Left lobe of liver (tissue), 2 donors: ENCODE measurements around the gene TLR4. TPM values are rescaled to one million over a fixed set of nuclear protein-coding genes. Genes with fewer than 3 reads are reported as not detected.

Experiments used
- ATAC-seq: fragments of 200-7000 bp; cut with Tn5 transposase; one replicate; pipeline ENCODE4 v1.9.1; 2020; ENCODE audit warnings: mild to moderate bottlenecking, moderate library complexity
- DNase-seq: peaks from one replicate; pipeline ENCODE4 v3.0.0-alpha.2; 2020; ENCODE audit warnings: low spot score
- total RNA-seq: library from RNA; stranded (reverse); gene quantifications from one replicate; pipeline ENCODE4 v1.2.1, GENCODE V29; 2021
- donor health status: DM: no; HTN: no; CAD: no; lungs with moderate emphysema.
- donor health status: DM: no; HTN: yes; CAD: no.

Gene TLR4
- total RNA-seq, 1 donor from 2014 or later = 5.3 TPM

GRCh38 chr9:117742131-117742530 lies 37.9 kb downstream of the TLR4 start:
- DNase-seq (no peak), ATAC-seq (no peak)

DNA sequence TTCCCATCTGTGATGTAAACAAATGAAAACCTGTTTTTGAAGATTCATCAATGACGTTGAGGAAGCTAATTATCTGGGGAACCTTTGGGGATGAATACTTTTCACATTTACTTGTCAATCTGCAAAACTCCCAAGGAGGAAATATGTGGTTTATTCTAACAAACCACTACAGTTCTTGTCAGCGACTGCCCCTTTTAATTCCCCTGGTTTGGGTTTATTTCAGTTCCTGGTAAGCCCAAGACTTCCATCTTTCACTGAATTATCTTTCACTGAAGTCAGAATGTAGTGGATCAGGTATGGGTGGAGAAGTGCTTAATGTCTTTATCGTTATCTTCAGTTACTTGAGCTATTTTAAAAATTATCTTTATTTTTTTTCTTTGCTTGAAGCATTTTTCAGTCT lies 40.2 kb downstream of the TLR4 start:
- ATAC-seq (no peak), DNase-seq (no peak)

DNA sequence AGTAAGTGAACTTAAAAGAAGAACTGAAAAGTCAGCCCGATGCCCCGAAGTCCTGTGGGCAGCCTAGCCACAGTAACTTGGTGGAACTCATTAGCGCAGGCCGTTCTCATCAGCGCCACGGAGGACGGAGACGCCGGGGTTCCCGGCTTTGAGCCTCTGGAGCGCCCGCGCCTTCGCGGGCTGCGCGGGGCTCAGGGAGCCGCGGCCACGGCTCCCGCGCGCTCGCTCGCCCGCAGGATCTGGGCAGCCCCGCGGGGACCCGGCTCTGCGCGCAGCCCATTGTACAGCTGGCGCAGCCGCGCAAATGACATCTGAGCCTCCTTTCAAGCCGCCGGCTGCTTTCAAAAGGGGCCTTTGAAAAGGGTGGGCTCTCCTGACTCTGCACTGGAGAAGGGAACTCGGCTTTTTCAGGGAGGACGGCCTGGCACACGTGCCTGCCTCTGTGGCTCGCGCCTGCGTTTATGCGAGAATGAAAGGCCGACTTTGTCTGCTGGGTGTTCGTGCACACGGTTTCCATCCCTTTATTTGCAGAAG lies 40.7 kb downstream of the TLR4 start:
- ATAC-seq (peak; percentile 62), DNase-seq (no peak)

DNA sequence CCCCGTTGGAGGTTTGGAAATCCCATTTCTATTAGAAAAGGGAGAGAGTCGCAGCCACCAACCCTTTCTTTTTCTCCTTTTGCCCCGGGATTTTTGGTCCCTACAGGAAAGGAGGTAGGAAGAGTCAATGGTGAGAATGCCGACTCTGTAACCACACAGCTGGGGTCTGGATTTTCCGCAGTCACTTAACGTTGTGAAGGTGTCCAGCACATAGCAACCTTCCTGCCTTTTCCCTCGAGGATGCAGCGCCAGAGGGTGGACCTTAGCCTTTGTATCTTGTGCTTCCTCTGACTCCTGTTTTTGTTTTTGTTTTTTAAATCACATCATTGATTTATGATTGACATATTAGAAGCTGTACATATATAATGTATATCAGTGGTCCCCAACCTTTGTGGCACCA lies 41.4 kb downstream of the TLR4 start:
- no peak for ATAC-seq

DNA sequence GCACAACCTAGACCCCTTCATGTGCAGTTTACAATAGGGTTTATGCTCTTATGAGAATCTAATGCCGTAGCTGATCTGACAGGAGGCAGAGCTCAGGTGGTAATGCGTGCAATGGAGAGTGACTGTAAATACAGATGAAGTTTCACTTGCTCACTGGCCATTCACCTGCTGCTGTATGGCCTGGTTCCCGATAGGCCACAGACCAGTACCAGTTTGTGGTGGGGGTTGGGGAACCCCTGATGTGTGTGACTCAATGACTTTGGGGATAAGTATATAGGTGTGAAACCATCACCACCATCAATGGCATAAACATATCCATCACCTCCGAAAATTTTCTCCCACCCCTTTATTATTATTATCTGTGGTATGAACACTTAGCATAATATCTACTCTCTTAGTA lies 42.1 kb downstream of the TLR4 start:
- DNase-seq = no peak
- no peak for ATAC-seq

More for the DNA sequence above, 41.4 kb downstream of the TLR4 start:
- no peak for DNase-seq

DNA sequence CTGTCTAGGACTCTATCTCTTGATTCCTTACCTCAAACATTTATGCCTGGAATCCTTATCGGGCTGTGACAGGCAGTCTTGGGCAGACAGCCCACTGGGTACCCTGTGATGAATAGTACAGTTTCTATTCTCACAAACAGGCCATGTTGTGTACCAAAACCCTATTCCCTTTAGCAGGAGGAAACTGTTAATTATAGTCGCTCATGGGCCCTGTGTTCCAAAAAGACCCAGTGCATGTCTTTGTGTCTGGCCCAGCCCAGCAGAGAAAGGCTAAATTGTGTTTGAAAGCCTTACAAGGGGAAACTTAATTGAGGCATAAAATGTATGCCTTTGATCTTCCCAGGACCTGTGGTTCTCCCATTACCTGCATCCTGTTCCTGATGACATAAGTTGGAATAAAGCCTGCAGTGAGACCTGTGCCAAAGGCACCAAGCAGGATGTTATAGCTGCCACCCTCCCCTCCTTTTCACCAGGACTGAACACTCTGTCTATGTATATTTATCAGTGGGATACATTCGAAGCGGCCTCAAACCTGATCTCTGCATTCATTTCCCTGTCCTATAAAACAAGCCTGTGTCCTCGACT lies 43.3 kb downstream of the TLR4 start:
- DNase-seq (no peak), ATAC-seq (no peak)

DNA sequence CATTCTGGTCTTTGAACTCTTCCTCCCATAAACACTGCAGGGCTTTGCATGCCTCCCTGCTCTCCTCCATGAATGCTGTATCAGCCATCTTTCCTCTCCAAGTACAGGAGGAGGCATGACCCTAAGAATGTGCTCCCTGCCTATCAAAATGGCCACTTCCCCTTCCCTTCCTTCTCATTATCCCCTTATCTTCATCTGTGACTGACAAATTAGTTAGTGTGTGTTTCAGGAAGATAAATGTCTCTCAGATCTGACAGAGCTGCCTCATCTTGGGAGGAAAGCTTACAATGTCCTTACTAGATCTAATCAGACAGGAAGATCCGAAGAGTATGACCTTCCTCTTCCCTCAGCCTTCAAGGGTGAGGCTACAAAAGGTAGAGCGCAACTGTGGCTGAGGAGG lies 46.2 kb downstream of the TLR4 start:
- DNase-seq (no peak), ATAC-seq (no peak)

GRCh38 chr9:117752894-117753293 lies 48.7 kb downstream of the TLR4 start:
- DNase-seq (no peak), ATAC-seq (peak; percentile 43)

GRCh38 chr9:117757561-117758190 lies 53.5 kb downstream of the TLR4 start:
- ATAC-seq = no peak
- no peak for DNase-seq

GRCh38 chr9:117763314-117763713 lies 59.1 kb downstream of the TLR4 start:
- no peak for ATAC-seq
- DNase-seq = no peak

- ATAC-seq = no peak
- no peak for DNase-seq
These were observed 64.7 kb downstream of the TLR4 start for GRCh38 chr9:117768750-117769395.

GRCh38 chr9:117771136-117771535 lies 66.9 kb downstream of the TLR4 start:
- ATAC-seq (no peak), DNase-seq (no peak)

- DNase-seq (no peak), ATAC-seq (no peak)
These were observed 68.8 kb downstream of the TLR4 start for GRCh38 chr9:117772960-117773359.
